SK-N-SH (cell line): ENCODE data around the gene SCARB2. TPM values are rescaled to one million over a fixed set of nuclear protein-coding genes. Genes with fewer than 3 reads are reported as not detected.
A peak's percentile ranks its signal among the peaks of the same experiment; 100 is the strongest.

Experiments
- CTCF ChIA-PET: fragments of 300-600, 350-600 bp; formaldehyde crosslinking; extraction: SDS; loops from one replicate; lab custom pipeline; 2021; lab: Yijun Ruan, JAX
- POLR2A ChIA-PET: fragments of 350-600 bp; sonication (Branson Sonifier 250); formaldehyde crosslinking; extraction: SDS; loops from one replicate; lab custom pipeline; 2020; ENCODE audit warnings: antibody characterized with exemption, inconsistent platforms; lab: Yijun Ruan, JAX
- DNase-seq: peaks from one replicate; pipeline ENCODE4 v3.0.0; 2012
- H2AFZ ChIP-seq: fragments of 200-600 bp; sonication (generic); 2 replicates; pipeline ENCODE4 v1.8.1; 2016; ENCODE audit warnings: antibody characterized with exemption, mild to moderate bottlenecking, low read depth
- H3F3A ChIP-seq: fragments of 200-600 bp; sonication (generic); replicated peaks from 2 replicates; pipeline ENCODE3; 2016; ENCODE audit warnings: antibody characterized with exemption, mild to moderate bottlenecking; ENCODE audit not compliant: insufficient read depth
- H3K27ac ChIP-seq, 2 experiments: fragments of 200-500 bp in 1 of 2; fragments of 200-600 bp in 1 of 2; sonication (Bioruptor generic) in 1 of 2; sonication (generic), shearing (Covaris generic) in 1 of 2; 2 replicates each; pipeline versions ENCODE4 v1.5.1 to v1.6.1; 2014 to 2016; ENCODE audit warnings: low read depth in 2 of 2, inconsistent platforms in 1 of 2, low read length in 1 of 2, mild to moderate bottlenecking in 1 of 2, mixed read lengths in 1 of 2
- H3K27me3 ChIP-seq: fragments of 200-600 bp; sonication (generic), shearing (Covaris generic); 2 replicates; pipeline ENCODE4 v1.6.1; 2016; ENCODE audit warnings: mixed run types; ENCODE audit not compliant: insufficient read depth
- H3K36me3 ChIP-seq, 2 experiments: fragments of 200-500 bp in 1 of 2; fragments of 200-600 bp in 1 of 2; sonication (Bioruptor generic) in 1 of 2; sonication (generic) in 1 of 2; replicated peaks in 1 of 2; 2 replicates each; pipeline versions ENCODE3 to v1.5.1; 2014 to 2016; ENCODE audit warnings: low read length in 1 of 2, mild to moderate bottlenecking in 1 of 2; ENCODE audit not compliant: insufficient read depth in 2 of 2, control insufficient read depth in 1 of 2
- H3K4me1 ChIP-seq, 2 experiments: fragments of 200-500 bp in 1 of 2; fragments of 200-600 bp in 1 of 2; sonication (Bioruptor generic) in 1 of 2; sonication (generic), shearing (Covaris generic) in 1 of 2; 2 replicates each; pipeline versions ENCODE4 v1.5.1 to v1.6.1; 2014 to 2016; ENCODE audit warnings: low read depth in 1 of 2, low read length in 1 of 2, mixed run types in 1 of 2; ENCODE audit not compliant: insufficient read depth in 2 of 2, control insufficient read depth in 1 of 2
- H3K4me2 ChIP-seq: fragments of 200-600 bp; sonication (generic), shearing (Covaris generic); 2 replicates; pipeline ENCODE4 v1.6.1; 2017; ENCODE audit warnings: mixed run types
- H3K4me3 ChIP-seq, 2 experiments: fragments of 200-500 bp in 1 of 2; fragments of 200-600 bp in 1 of 2; sonication (Bioruptor generic) in 1 of 2; sonication (generic), shearing (Covaris generic) in 1 of 2; 2 replicates each; pipeline versions ENCODE4 v1.5.1 to v1.8.1; 2014 to 2016; ENCODE audit warnings: low read depth in 2 of 2, inconsistent platforms in 1 of 2, low read length in 1 of 2, mild to moderate bottlenecking in 1 of 2, mixed read lengths in 1 of 2, moderate library complexity in 1 of 2
- H3K79me2 ChIP-seq: fragments of 200-600 bp; sonication (generic); 2 replicates; pipeline ENCODE4 v1.8.1; 2017; ENCODE audit warnings: mild to moderate bottlenecking; ENCODE audit not compliant: insufficient read depth
- H3K9ac ChIP-seq: fragments of 200-600 bp; sonication (generic); 2 replicates; pipeline ENCODE4 v1.6.1; 2017; ENCODE audit warnings: mixed run types
- H3K9me2 ChIP-seq: fragments of 200-600 bp; sonication (generic); 2 replicates; pipeline ENCODE4 v1.6.1; 2017; ENCODE audit warnings: mixed run types
- H3K9me3 ChIP-seq: fragments of 200-600 bp; sonication (generic); 2 replicates; pipeline ENCODE4 v1.6.1; 2017; ENCODE audit warnings: mixed run types, mild to moderate bottlenecking, moderate library complexity
- H4K20me1 ChIP-seq: fragments of 200-600 bp; sonication (generic); 2 replicates; pipeline ENCODE4 v1.6.1; 2017; ENCODE audit warnings: mild to moderate bottlenecking, mixed run types; ENCODE audit not compliant: insufficient read depth
- CHD2 ChIP-seq: fragments of 150-350 bp; IDR thresholded peaks from 2 replicates; pipeline ENCODE4 v1.6.1; 2018; ENCODE audit warnings: low read length; ENCODE audit not compliant: partially characterized antibody
- ELF1 ChIP-seq: IDR thresholded peaks from 2 replicates; pipeline ENCODE4 v1.4.0; 2012
- EP300 ChIP-seq, 2 experiments: IDR thresholded peaks; 2 replicates each; pipeline versions ENCODE4 v1.4.0 to v1.6.1; 2012; ENCODE audit warnings: borderline replicate concordance in 1 of 2, low read depth in 1 of 2, low read length in 1 of 2
- EZH2phosphoT487 ChIP-seq: fragments of 200-600 bp; sonication (generic); IDR thresholded peaks from 2 replicates; pipeline ENCODE4 v1.6.1; 2017; ENCODE audit warnings: low read depth, mixed run types, mild to moderate bottlenecking, antibody characterized with exemption, moderate library complexity, borderline replicate concordance
- GABPA ChIP-seq: IDR thresholded peaks from 2 replicates; pipeline ENCODE4 v1.4.0; 2012; ENCODE audit warnings: low read depth, mild to moderate bottlenecking
- JUND ChIP-seq: IDR thresholded peaks from 2 replicates; pipeline ENCODE4 v1.4.0; 2012
- MXI1 ChIP-seq: IDR thresholded peaks from 2 replicates; pipeline ENCODE4 v1.6.1; 2012; ENCODE audit warnings: mild to moderate bottlenecking, low read depth, low read length, improper control_type of control experiment
- NFIC ChIP-seq: IDR thresholded peaks from 2 replicates; pipeline ENCODE4 v1.4.0; 2012; ENCODE audit warnings: borderline replicate concordance
- NRF1 ChIP-seq: IDR thresholded peaks from 2 replicates; pipeline ENCODE4 v1.6.1; 2012; ENCODE audit warnings: low read depth, mild to moderate bottlenecking, low read length
- POLR2AphosphoS5 ChIP-seq: IDR thresholded peaks from 2 replicates; pipeline ENCODE4 v1.6.1; 2012; ENCODE audit warnings: low read depth, low read length
- SIN3A ChIP-seq: IDR thresholded peaks from 2 replicates; pipeline ENCODE4 v1.6.1; 2012; ENCODE audit warnings: low read depth, mild to moderate bottlenecking, low read length, moderate library complexity, borderline replicate concordance
- SMC3 ChIP-seq: IDR thresholded peaks from 2 replicates; pipeline ENCODE4 v1.6.1; 2012; ENCODE audit warnings: low read depth, low read length, improper control_type of control experiment
- YY1 ChIP-seq: IDR thresholded peaks from 2 replicates; pipeline ENCODE4 v1.4.0; 2012; ENCODE audit warnings: low read depth, mild to moderate bottlenecking
- WGBS: methylation state at CpG from one replicate; pipeline ENCODE4 v1.1.6; 2017; ENCODE audit warnings: low lambda C conversion rate; 5-methylcytosine and 5-hydroxymethylcytosine counted together
- polyA plus RNA-seq, 3 experiments: library from polyadenylated mRNA; depleted of rRNA; stranded (reverse); fragments of >200 nt; gene quantifications; 2 replicates each; pipeline ENCODE4 v1.2.3, GENCODE V29; 2012
- TF ChIP-seq, protein P1 (sequence below): IDR thresholded peaks from 2 replicates; pipeline ENCODE4 v1.4.0; 2012; ENCODE audit warnings: low read depth
- TF ChIP-seq, protein P2 (sequence below): fragments of 150-350 bp; IDR thresholded peaks from 2 replicates; pipeline ENCODE4 v1.6.1; 2017; ENCODE audit warnings: antibody characterized with exemption, low read length, low read depth, borderline replicate concordance
- TF ChIP-seq, protein P3 (sequence below): IDR thresholded peaks from 2 replicates; pipeline ENCODE4 v1.6.1; 2012; ENCODE audit warnings: mild to moderate bottlenecking, low read depth, low read length, moderate library complexity

SCARB2 gene
- polyA plus RNA-seq, 1 of the 3 experiments (the other 2 are of a cell fraction), result 82.6 TPM

DNA sequence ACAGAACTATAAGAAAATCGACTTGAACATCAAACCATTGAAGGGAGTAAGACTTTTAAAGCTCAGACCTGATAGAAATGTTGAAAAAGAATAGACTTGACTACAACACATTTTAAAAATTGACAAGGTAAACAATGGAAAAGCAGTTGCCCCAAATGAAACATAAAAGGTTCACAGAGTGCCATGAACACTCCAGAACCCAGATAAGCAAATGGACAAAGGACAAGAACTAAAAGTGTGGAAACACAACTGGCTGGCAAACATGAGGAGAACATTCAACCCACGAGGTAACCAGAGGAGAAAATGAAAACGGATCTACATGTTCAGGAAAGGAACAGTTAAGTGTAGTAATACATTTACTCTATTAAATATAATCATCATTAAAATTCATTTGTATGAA, 26.5 kb downstream of the SCARB2 start:
- peaks cover 15 to 23% of the 10 kb centered on the region in 2 experiments for H3K36me3 ChIP-seq
- POLR2A ChIA-PET, result interaction anchor here (0.6 kb wide), 1 partner anchor 198 kb away, joined by 3 read pairs; no protein-coding TSS in a partner anchor
- no peak overlapping the region for H3K4me3 ChIP-seq
- no peak overlapping the region for H3K4me2 ChIP-seq
- DNase-seq, result no peak
- H2AFZ ChIP-seq, result no peak overlapping the region
- no peak overlapping the region for H3K27ac ChIP-seq
- no peaks in the 10 kb centered on the region for H3F3A ChIP-seq
- peaks cover 69% of the 10 kb centered on the region for H3K79me2 ChIP-seq
- H3K9me2 ChIP-seq, result no peaks in the 10 kb centered on the region
- CTCF ChIA-PET, result interaction anchor here (1.5 kb wide), 1 partner anchor 191 kb away, joined by 5 read pairs; no protein-coding TSS in a partner anchor
- no peaks in the 10 kb centered on the region for H3K27me3 ChIP-seq
- no peak for TF ChIP-seq EP300 (IDR thresholded peaks at IDR 0.05; ENCODE audit: borderline replicate concordance in 1 of 2, low read depth in 1 of 2, low read length in 1 of 2)
- TF ChIP-seq EZH2phosphoT487, result no peak
- WGBS, result 85% methylated on average over 3 of the region's 3 CpGs
- no peaks in the 10 kb centered on the region for H3K4me1 ChIP-seq
- no peak overlapping the region for H3K9ac ChIP-seq
- H3K9me3 ChIP-seq, result no peaks in the 10 kb centered on the region
- peaks cover 13% of the 10 kb centered on the region for H4K20me1 ChIP-seq

DNA sequence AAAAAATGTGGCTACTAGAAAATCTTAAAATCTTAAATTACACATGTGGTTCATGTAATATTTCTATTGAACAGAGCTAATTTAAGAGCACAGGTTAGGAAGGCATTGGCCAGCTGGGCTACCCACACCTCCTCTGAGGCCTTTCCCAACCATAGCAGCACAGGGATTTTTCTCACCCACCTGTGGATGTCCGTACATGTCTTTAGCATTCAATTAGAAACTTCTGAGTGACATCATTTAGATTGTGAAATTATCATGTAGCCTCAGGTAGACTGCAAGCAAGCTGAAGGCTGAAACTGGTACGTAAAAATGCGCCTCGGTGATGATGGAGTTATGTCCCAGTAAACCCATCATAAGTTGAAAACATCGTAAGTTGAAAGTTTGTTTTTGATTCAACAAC, 31.2 kb downstream of the SCARB2 start:
- H3K4me3 ChIP-seq, result no peak overlapping the region
- TF ChIP-seq, protein P1, sequence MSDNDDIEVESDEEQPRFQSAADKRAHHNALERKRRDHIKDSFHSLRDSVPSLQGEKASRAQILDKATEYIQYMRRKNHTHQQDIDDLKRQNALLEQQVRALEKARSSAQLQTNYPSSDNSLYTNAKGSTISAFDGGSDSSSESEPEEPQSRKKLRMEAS, result no peak
- TF ChIP-seq GABPA (no peak), POLR2AphosphoS5 (no peak), SIN3A (no peak)
- no peak overlapping the region for H3K4me2 ChIP-seq
- CTCF ChIA-PET, result interaction anchor here (4.8 to 7.8 kb wide), 2 partner anchors 30 to 194 kb away, joined by 65 to 160 read pairs; partner anchors contain the start of gene SCARB2
- no peak overlapping the region for H2AFZ ChIP-seq
- no peaks in the 10 kb centered on the region for H3K27me3 ChIP-seq
- peaks cover 13% of the 10 kb centered on the region for H4K20me1 ChIP-seq
- H3K36me3 ChIP-seq, result peaks cover 14 to 38% of the 10 kb centered on the region in 2 experiments
- 95% methylated on average over 5 of the region's 5 CpGs for WGBS
- no peak overlapping the region for H3K9ac ChIP-seq
- POLR2A ChIA-PET, result no interaction called here
- H3K9me3 ChIP-seq, result no peaks in the 10 kb centered on the region
- H3F3A ChIP-seq, result peaks cover 7% of the 10 kb centered on the region
- peaks cover 54% of the 10 kb centered on the region for H3K79me2 ChIP-seq
- no peak for DNase-seq
- peaks cover 0 to 2% of the 10 kb centered on the region in 2 experiments; a peak in 1 of 4 replicates for H3K4me1 ChIP-seq
- no peaks in the 10 kb centered on the region for H3K9me2 ChIP-seq
- no peak overlapping the region for H3K27ac ChIP-seq

DNA sequence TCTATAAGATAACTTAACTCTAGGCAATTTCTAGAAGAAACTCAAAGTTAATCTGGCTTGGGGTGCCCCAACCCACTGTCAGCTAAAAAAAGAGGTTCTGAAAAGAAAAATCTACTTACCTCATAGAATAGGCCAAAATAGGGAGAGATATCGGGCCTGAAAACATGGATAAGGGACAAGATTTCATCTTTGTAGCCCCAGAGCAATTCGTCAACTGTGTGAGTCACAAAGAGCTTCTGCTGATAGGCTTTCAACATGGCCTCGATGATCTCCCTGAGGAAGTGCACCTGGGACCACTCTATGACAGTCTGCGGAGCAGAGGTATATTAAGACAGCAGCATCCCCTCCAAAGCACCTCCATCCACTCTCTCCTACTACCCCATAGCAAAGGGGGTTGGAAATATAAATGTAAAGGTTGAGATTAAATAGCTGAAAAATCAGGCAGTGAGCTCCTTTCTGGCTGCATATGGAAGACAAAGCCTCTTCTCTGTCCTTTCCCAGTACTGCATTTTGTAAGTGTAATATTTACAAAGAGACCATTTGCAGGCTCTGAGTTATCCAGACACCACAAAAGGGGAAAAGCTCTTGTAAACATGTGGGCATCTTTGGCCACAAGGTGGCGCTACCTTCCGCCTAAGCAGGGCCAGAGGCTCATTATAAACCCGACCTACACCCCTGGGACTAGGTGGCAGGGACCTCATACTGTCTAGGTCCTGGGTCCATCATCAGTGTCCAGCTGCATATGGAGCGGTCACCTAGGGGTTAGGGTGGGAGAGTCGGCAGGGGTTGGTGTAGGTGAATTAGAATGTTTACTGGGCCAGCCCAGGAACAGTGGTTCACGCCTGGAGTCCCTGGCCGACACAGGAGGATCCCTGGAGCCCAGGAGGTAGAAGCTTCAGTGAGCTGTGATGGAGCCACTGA, 34.0 kb downstream of the SCARB2 start:
- Histone ChIP-seq H3K4me3 (no peak overlapping the region; a peak in 1 of 4 replicates), H2AFZ (no peak overlapping the region), H3K27ac (no peak overlapping the region; a peak in 1 of 4 replicates)
- TF ChIP-seq SMC3 (peak; percentile 91), YY1 (no peak), NFIC (no peak), MXI1 (no peak), CHD2 (peak; percentile 40), JUND (no peak), NRF1 (no peak), ELF1 (no peak)
- TF ChIP-seq, protein P2, sequence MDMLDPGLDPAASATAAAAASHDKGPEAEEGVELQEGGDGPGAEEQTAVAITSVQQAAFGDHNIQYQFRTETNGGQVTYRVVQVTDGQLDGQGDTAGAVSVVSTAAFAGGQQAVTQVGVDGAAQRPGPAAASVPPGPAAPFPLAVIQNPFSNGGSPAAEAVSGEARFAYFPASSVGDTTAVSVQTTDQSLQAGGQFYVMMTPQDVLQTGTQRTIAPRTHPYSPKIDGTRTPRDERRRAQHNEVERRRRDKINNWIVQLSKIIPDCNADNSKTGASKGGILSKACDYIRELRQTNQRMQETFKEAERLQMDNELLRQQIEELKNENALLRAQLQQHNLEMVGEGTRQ, result no peak
- TF ChIP-seq, protein P3, sequence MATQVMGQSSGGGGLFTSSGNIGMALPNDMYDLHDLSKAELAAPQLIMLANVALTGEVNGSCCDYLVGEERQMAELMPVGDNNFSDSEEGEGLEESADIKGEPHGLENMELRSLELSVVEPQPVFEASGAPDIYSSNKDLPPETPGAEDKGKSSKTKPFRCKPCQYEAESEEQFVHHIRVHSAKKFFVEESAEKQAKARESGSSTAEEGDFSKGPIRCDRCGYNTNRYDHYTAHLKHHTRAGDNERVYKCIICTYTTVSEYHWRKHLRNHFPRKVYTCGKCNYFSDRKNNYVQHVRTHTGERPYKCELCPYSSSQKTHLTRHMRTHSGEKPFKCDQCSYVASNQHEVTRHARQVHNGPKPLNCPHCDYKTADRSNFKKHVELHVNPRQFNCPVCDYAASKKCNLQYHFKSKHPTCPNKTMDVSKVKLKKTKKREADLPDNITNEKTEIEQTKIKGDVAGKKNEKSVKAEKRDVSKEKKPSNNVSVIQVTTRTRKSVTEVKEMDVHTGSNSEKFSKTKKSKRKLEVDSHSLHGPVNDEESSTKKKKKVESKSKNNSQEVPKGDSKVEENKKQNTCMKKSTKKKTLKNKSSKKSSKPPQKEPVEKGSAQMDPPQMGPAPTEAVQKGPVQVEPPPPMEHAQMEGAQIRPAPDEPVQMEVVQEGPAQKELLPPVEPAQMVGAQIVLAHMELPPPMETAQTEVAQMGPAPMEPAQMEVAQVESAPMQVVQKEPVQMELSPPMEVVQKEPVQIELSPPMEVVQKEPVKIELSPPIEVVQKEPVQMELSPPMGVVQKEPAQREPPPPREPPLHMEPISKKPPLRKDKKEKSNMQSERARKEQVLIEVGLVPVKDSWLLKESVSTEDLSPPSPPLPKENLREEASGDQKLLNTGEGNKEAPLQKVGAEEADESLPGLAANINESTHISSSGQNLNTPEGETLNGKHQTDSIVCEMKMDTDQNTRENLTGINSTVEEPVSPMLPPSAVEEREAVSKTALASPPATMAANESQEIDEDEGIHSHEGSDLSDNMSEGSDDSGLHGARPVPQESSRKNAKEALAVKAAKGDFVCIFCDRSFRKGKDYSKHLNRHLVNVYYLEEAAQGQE, result no peak

More for the DNA sequence above, 34.0 kb downstream of the SCARB2 start:
- Histone ChIP-seq H3F3A (peaks cover 7% of the 10 kb centered on the region), H3K79me2 (peaks cover 35% of the 10 kb centered on the region), H3K4me1 (peaks cover 0 to 2% of the 10 kb centered on the region in 2 experiments; a peak in 1 of 4 replicates), H3K27me3 (no peaks in the 10 kb centered on the region), H3K9ac (no peak overlapping the region), H3K9me3 (no peaks in the 10 kb centered on the region), H4K20me1 (peaks cover 10% of the 10 kb centered on the region; the same call in 1 of the 2 replicates), H3K36me3 (peaks cover 27 to 39% of the 10 kb centered on the region in 2 experiments), H3K4me2 (no peak overlapping the region), H3K9me2 (no peaks in the 10 kb centered on the region)
- WGBS, result 49% methylated on average over 10 of the region's 11 CpGs
- POLR2A ChIA-PET, result interaction anchor here (1.1 to 1.4 kb wide), 3 partner anchors 33 to 198 kb away, joined by 3 to 5 read pairs (median 4); partner anchors contain the start of gene STBD1
- DNase-seq, result peak; percentile 79
- CTCF ChIA-PET, result interaction anchor here (0.6 to 7.8 kb wide), 65 partner anchors 10 to 978 kb away, joined by 3 to 160 read pairs (median 5); partner anchors contain the start of genes CCDC158, FAM47E, SCARB2 and SHROOM3
